Muscle of leg (tissue), 11 donors: ENCODE data around the gene SYTL3. TPM values are rescaled to one million over a fixed set of nuclear protein-coding genes. Genes with fewer than 3 reads are reported as not detected.

Experiments used
- DNase-seq: peaks from one replicate; pipeline ENCODE4 v3.0.0; 2013
- H3K27ac ChIP-seq: one replicate; pipeline ENCODE4 v1.5.1; 2013; ENCODE audit warnings: mild to moderate bottlenecking, low read length, control low read depth
- H3K27me3 ChIP-seq: one replicate; pipeline ENCODE4 v1.6.1; 2013; ENCODE audit warnings: low read length; ENCODE audit not compliant: control insufficient read depth, insufficient read depth
- H3K36me3 ChIP-seq: one replicate; pipeline ENCODE4 v1.6.1; 2013; ENCODE audit warnings: low read length; ENCODE audit not compliant: control insufficient read depth, insufficient read depth
- H3K4me1 ChIP-seq: one replicate; pipeline ENCODE4 v1.6.1; 2013; ENCODE audit warnings: low read length; ENCODE audit not compliant: control insufficient read depth, insufficient read depth
- H3K4me3 ChIP-seq: one replicate; pipeline ENCODE4 v1.5.1; 2013; ENCODE audit warnings: low read length, control low read depth
- H3K9me3 ChIP-seq: replicated peaks from 2 replicates; pipeline ENCODE4 v1.6.1; 2013; ENCODE audit warnings: low read depth, low read length; ENCODE audit not compliant: control insufficient read depth
- WGBS: methylation state at CpG from one replicate; pipeline ENCODE4 v1.1.5; 2013; ENCODE audit warnings: missing lambda C conversion rate; ENCODE audit not compliant: insufficient coverage; 5-methylcytosine and 5-hydroxymethylcytosine counted together
- polyA plus RNA-seq, 8 donors: library from polyadenylated mRNA; unstranded; fragments of 120-200 nt; gene quantifications; one replicate each; pipeline versions ENCODE4 v1.2.1 to v1.2.3, GENCODE V29; 2013; ENCODE audit warnings: inconsistent platforms in 1 of 8, low replicate concordance in 1 of 8; ENCODE audit not compliant: insufficient read length in 8 of 8, insufficient read depth in 1 of 8
- total RNA-seq: library from RNA; stranded (reverse); fragments of 120-200 nt; gene quantifications from one replicate; pipeline ENCODE4 v1.2.4, GENCODE V29; 2013

The SYTL3 gene
- total and polyA plus RNA-seq, 9 donors: 4.2 to 10.5 (median 7.8) TPM

DNA sequence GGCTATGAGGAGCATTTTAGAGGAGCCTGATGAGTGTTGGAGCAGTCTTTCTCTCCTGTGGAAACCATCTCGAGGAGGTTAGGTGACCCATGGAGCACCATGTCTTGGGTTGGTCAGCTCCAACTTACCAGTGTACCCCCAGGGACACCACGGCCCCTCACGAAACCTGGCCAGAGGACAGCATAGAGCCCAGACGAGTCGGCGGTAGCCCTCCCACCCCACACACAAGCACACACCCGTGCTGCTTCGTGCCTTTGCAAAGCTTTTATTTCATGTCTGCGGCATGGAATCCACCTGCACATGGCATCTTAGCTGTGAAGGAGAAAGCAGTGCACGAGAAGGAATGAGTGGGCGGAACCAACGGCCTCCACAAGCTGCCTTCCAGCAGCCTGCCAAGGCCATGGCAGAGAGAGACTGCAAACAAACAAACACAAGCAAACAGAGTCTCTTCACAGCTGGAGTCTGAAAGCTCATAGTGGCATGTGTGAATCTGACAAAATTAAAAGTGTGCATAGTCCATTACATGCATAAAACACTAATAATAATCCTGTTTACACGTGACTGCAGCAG, 115.7 kb downstream of the SYTL3 start:
- Histone ChIP-seq H3K4me3 (no peak overlapping the region), H3K9me3 (no peaks in the 10 kb centered on the region), H3K27ac (no peak overlapping the region), H3K4me1 (peaks cover 24% of the 10 kb centered on the region), H3K27me3 (no peaks in the 10 kb centered on the region), H3K36me3 (peaks cover 70% of the 10 kb centered on the region)
- no peak for DNase-seq
- WGBS: 71% methylated on average over 6 of the region's 13 CpGs

DNA sequence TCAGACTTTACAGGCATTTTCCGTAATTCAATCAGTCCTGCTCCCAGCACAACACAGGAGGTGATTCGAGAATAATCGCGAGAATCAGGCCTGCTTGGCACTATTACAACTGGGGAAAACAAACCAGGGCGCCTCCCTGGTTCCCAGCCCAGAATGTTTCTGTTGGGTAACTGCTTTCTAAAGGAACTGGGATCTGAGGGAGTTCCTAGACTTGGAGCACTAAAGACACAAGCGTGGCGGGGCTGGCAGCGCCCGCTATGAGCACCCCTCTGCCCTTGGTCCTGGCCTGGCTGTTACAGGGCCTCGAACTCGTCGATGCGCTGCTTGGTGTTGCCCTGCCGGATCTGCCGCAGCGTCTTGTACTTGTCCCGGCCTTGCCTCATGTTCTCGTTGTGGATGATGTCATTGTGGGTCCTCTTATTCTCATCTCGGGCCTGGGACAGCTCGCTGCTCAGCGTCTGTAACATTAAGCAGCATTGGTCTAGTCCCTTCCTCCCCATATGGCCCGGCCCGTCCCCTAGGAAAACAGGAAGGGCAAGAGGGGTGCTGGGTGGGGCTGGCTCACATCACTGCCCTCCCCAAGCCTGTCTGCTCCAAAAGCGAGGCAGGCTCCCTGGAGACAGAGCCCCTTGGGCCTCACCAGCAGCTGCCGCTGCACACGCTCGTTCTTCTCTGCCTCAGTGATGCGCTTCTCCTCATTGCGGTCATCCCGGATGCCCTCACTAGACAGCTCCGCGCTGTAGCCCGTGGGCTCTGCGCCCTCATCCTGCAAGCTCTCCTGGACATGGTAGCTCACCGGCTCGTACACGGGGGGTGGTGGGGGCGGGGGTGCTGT, 117.0 kb downstream of the SYTL3 start:
- no peaks in the 10 kb centered on the region for H3K27me3 ChIP-seq
- whole genome bisulfite sequencing: 87% methylated on average over 27 of the region's 38 CpGs
- H3K27ac ChIP-seq: no peak overlapping the region
- DNase-seq: no peak
- peaks cover 30% of the 10 kb centered on the region for H3K4me1 ChIP-seq
- no peak overlapping the region for H3K4me3 ChIP-seq
- no peaks in the 10 kb centered on the region for H3K9me3 ChIP-seq
- H3K36me3 ChIP-seq: peaks cover 78% of the 10 kb centered on the region

DNA sequence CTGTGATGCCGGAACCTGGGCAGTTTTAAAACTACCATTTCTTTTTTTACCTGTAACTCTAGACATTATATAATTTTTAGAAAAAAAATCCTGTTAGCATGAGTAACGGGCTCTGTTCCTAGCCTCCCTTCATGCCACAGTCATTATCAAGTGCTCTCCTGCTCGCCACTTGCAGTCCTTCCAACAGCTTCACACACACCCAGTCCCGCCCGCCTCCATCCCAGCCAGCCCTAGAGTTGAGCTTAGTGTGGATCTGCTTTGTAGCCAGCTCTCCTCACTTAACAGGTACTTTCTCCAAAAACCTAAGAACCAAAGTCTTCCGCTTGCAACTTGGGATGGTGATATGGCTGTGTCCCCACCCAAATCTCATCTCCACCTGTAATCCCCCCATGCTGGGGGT, 117.9 kb downstream of the SYTL3 start:
- H3K27me3 ChIP-seq: no peaks in the 10 kb centered on the region
- H3K36me3 ChIP-seq: peaks cover 82% of the 10 kb centered on the region
- WGBS: 90% methylated on average over 2 of the region's 6 CpGs
- H3K27ac ChIP-seq: no peak overlapping the region
- H3K9me3 ChIP-seq: no peaks in the 10 kb centered on the region
- H3K4me3 ChIP-seq: no peak overlapping the region
- no peak for DNase-seq
- peaks cover 30% of the 10 kb centered on the region for H3K4me1 ChIP-seq

DNA sequence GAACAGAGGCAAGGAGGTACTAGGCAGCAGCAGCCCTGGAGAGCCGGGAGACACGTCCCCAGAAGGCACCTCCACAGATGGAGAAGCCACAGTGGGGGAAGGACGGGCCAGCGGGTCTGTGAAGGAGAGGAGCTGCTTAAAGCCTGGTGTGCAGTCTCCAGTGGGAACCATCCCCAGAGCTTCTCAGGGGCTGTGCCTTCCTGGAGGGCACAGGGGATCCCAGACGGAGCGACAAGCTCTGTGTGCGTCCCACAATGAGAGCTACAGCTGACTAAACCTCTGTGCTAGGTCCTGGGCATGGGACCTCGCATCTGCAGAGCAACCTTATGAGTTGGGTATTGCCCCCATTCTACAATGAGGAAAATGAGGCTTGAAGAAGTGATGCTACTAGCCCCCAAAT, 118.6 kb downstream of the SYTL3 start:
- H3K27ac ChIP-seq: no peak overlapping the region

DNA sequence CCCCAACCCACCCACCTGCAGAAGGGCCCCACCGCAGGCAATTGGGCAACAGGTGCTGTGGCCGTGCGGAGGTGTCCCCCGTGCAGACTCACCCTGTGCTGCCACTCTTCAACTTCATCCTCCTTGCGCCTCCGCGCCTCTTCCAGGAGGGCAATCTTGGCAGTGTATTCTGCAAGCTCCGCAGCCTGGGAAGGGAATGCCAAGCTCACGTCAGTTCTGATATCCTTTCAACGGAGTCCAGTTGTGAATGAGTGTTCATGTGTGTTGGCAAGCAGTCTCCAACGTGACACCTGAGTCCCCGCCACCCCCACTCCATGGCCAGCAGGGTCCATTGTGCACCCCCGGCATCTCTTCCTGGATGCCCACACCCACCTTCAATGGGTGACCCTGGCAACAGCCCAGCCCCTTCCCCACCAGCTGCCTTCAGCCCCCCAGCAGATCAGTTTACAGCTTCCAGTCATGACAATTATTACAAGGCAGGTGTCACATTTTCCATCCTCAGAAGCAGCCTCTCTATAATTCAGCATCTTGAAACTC, 119.4 kb downstream of the SYTL3 start:
- no peak for DNase-seq
- WGBS: 85% methylated on average over 7 of the region's 13 CpGs
- Histone ChIP-seq H3K27me3 (no peaks in the 10 kb centered on the region), H3K36me3 (peaks cover 80% of the 10 kb centered on the region), H3K9me3 (no peaks in the 10 kb centered on the region), H3K4me1 (peaks cover 39% of the 10 kb centered on the region), H3K27ac (no peak overlapping the region), H3K4me3 (no peak overlapping the region)

More for the DNA sequence above, 118.6 kb downstream of the SYTL3 start:
- Histone ChIP-seq H3K4me1 (peaks cover 30% of the 10 kb centered on the region), H3K27me3 (no peaks in the 10 kb centered on the region), H3K36me3 (peaks cover 82% of the 10 kb centered on the region), H3K4me3 (no peak overlapping the region), H3K9me3 (no peaks in the 10 kb centered on the region)
- no peak for DNase-seq
- 81% methylated on average over 7 of the region's 8 CpGs for WGBS

DNA sequence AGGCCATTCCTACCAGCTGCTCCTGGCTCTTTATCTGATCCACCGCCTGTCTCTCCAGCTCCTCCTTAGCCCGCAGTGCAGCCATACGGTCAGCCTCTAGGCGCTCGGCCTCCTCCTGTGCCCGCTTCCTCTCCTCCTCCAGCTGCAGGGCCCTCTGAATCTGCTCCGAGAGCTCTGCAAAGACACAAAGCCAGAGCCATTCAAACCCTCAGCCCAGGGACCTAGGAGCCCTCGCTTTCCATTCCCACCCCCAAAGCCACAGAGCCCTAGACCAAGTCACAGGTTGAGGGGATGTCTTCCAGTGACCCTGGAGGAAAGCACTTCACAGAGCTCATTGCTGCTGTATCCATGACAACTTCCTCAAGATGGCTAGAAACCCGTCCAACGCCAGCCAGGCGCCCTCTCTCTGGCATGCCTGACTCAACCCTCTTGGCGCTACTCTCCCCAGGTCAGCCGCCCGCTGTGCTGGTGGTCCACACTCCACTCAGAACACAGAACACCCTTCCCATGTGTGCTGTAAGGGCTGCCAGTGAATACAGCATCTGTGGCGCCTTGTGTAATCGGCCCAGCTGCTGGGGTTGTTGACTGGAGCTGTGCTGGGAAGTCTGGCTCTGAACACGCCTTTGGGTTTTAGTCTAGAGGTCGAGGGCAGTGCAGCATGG, 120.0 kb downstream of the SYTL3 start:
- Histone ChIP-seq H3K36me3 (peaks cover 77% of the 10 kb centered on the region), H3K4me3 (no peak overlapping the region), H3K27me3 (no peaks in the 10 kb centered on the region), H3K27ac (peak overlapping the region; percentile 44), H3K4me1 (peaks cover 44% of the 10 kb centered on the region), H3K9me3 (no peaks in the 10 kb centered on the region)
- DNase-seq: peak; percentile 84
- WGBS: 74% methylated on average over 16 of the region's 18 CpGs

DNA sequence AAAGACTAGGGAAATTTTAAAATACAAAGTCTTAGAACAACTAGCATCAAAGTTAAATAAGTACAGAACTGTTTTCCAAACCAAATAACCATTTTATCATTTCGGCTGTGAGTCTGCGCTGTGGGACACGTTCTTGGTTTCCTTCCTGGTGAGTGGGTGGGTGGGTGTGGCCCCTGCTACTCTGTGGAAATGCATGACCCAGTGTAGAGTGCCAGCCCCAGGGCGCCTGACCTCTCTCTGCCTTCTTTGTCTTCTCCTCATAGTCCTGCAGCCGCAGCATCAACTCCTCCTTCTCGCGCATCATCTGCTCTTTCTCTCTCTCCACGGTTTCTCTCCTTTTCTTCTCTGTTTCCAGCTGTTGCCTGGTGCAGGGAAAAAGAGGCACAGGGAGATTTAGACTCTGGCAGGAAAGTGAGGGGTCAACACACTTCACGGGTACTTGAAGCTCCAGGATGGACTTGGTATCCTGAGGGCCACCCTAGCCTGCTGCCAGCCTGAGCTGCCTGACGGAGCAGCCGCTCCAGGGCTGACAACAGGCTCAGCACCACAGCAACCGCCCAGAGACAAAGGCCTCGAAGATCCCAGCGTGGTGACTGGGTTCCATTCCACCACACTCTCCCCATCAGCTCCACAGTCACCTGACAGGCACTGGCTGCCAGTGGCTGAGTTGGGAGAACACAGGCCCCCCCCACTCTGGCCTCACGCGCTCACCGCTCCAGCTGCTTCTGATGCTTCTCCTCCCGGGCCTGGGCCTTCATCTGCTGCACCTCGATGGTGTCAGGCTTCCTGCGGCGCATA, 120.9 kb downstream of the SYTL3 start:
- H3K4me1 ChIP-seq: peaks cover 44% of the 10 kb centered on the region
- H3K27ac ChIP-seq: peak overlapping the region; percentile 15
- H3K4me3 ChIP-seq: no peak overlapping the region
- no peaks in the 10 kb centered on the region for H3K9me3 ChIP-seq
- no peaks in the 10 kb centered on the region for H3K27me3 ChIP-seq
- peak; percentile 49 for DNase-seq
- WGBS: 87% methylated on average over 13 of the region's 21 CpGs
- H3K36me3 ChIP-seq: peaks cover 77% of the 10 kb centered on the region

DNA sequence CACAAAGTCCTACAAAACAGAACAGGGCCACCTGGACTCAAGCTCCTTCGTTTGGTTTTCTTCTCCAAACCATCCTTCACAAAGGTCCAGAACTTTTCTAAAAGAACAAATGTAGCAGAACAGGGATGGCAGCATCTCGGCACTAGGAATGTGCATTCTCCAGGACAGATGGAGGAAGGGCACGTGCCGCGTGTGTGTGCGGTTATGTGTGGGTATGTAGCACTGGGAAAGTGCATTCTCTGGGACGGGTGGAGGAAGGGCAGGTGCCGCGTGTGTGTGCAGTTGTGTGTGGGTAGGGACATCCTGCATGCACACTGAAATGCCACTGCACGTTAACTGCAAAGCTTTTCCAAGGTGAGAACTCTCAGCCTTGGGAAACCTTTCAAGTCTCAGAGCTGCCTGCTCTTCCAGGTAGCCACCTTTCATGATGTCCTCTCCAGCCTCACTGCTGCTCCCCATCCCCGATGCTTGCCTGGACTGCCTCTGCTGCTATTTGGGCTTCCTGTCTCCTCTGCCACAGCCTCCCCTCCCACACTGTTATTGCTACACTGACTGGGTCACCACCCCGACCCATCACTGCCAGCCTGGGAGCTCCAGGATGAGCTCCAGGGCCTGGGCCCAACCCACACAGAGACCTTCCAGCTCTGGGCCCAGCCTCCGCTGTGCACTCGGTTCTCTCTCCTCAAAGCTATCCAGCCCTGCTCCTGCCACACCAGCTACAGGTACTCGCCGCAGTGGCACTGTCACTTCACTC, 121.7 kb downstream of the SYTL3 start:
- H3K36me3 ChIP-seq: peaks cover 78% of the 10 kb centered on the region
- no peak for DNase-seq
- peaks cover 44% of the 10 kb centered on the region for H3K4me1 ChIP-seq
- 89% methylated on average over 16 of the region's 16 CpGs for WGBS
- no peak overlapping the region for H3K27ac ChIP-seq
- H3K4me3 ChIP-seq: no peak overlapping the region
- no peaks in the 10 kb centered on the region for H3K27me3 ChIP-seq
- H3K9me3 ChIP-seq: no peaks in the 10 kb centered on the region

DNA sequence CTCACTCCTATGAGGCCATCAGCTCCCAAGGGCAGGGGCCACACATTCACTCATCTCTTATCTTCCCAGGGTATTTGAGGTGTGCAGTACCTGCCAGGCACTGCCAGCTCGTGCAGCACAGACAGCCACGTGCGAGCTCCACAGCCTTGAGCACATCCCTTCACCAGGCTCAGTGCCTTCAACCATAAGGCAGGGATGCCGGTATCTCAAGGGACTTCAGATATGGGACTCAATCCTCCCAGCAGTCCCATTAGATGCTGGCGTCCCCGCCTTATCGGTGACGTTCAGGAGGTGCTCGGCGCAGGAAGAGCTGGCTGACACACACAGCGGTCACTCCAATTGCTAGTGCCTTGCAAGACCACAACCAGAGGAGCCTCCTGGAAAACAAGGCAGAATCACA, 122.3 kb downstream of the SYTL3 start:
- Histone ChIP-seq H3K36me3 (peaks cover 78% of the 10 kb centered on the region), H3K9me3 (no peaks in the 10 kb centered on the region), H3K4me3 (no peak overlapping the region), H3K27ac (no peak overlapping the region), H3K4me1 (peaks cover 44% of the 10 kb centered on the region), H3K27me3 (no peaks in the 10 kb centered on the region)
- DNase-seq: no peak
- WGBS: 91% methylated on average over 11 of the region's 11 CpGs
